ENCODE data around the gene USF3.
A peak's percentile ranks its signal among the peaks of the same experiment; 100 is the strongest.

The USF3 gene

GRCh38 chr3:113623811-113624210 lies 72.6 kb downstream of the USF3 start:
- CTCF ChIA-PET = interaction anchor here (3.0 to 8.7 kb wide), 2 partner anchors 128 to 131 kb away, joined by 11 to 70 read pairs; no protein-coding TSS in a partner anchor
- no peak for DNase-seq (ENCODE audit: low read depth, low spot score)
- POLR2A ChIA-PET = no interaction called here
- H3K4me3 ChIP-seq (ENCODE audit: low read depth, low read length) = no peak overlapping the region
- TF ChIP-seq CTCF (IDR thresholded peaks at IDR 0.05; ENCODE audit: insufficient read depth, low read length, missing control alignments) = no peak

- POLR2A ChIA-PET = no interaction called here
- peak overlapping the region; percentile 6; the same call in 1 of the 2 replicates for H3K4me3 ChIP-seq (ENCODE audit: low read depth, low read length)
Measured at GRCh38 chr3:113623324-113623723, 73.1 kb downstream of the USF3 start.

GRCh38 chr3:113620091-113620490 lies 76.4 kb downstream of the USF3 start:
- TF ChIP-seq CTCF (IDR thresholded peaks at IDR 0.05; ENCODE audit: insufficient read depth, low read length, missing control alignments) = no peak
- no peak for DNase-seq (ENCODE audit: low read depth, low spot score)
- ChIA-PET POLR2A (no interaction called here), CTCF (interaction anchor here (1.0 kb wide), 1 partner anchor 10 kb away, joined by 3 read pairs; no protein-coding TSS in a partner anchor)
- H3K4me3 ChIP-seq (ENCODE audit: low read depth, low read length) = no peak overlapping the region

More at GRCh38 chr3:113623324-113623723, 73.1 kb downstream of the USF3 start:
- no peak for DNase-seq (ENCODE audit: low read depth, low spot score)
- no peak for TF ChIP-seq CTCF (IDR thresholded peaks at IDR 0.05; ENCODE audit: insufficient read depth, low read length, missing control alignments)
- CTCF ChIA-PET = interaction anchor here (3.0 to 8.7 kb wide), 2 partner anchors 128 to 131 kb away, joined by 11 to 70 read pairs; no protein-coding TSS in a partner anchor

DNA sequence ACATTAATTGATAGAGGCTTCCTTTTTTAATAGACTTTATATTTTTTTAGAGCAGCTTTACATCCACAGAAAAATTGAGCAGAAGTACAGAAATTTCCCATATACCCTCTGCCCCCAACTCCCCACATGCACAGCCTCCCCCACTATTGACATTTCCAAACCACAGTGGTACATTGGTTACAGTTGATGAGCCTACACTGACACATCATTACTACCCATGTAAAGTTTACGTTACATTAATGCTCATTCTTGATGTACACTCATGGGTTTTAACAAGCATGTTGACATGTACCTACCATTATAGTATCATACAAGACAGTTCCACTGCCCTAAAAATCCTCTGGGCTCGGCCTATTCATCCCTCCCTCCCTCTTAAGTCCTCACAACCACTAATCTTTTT lies 78.7 kb downstream of the USF3 start:
- no peak for DNase-seq (ENCODE audit: low read depth, low spot score)
- ChIA-PET POLR2A (no interaction called here), CTCF (interaction anchor here (1.1 kb wide), 1 partner anchor 10 kb away, joined by 3 read pairs; no protein-coding TSS in a partner anchor)
- no peak overlapping the region for H3K4me3 ChIP-seq (ENCODE audit: low read depth, low read length)
- TF ChIP-seq CTCF (IDR thresholded peaks at IDR 0.05; ENCODE audit: insufficient read depth, low read length, missing control alignments) = no peak

DNA sequence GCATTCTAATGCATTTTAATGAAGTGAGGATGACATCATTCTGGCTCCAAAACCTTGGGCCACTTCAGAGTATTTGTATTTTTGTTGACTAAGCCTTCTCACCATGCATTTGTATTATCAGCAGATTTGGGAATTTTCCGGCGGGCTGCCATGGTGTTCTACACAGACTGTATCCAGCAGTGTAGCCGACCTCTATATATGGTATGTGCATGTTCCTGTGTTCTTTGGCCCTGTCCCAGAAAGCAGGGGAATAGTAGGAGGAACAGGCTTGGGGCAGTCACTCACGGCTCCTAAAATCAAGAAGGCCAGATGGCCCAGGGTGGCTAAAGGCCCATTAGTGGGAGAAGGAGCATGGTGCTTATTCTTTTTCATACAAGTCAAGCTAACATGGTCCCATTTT lies 80.5 kb downstream of the USF3 start:
- POLR2A ChIA-PET = no interaction called here
- DNase-seq (ENCODE audit: low read depth, low spot score) = no peak
- H3K4me3 ChIP-seq (ENCODE audit: low read depth, low read length) = no peak overlapping the region
- TF ChIP-seq CTCF (IDR thresholded peaks at IDR 0.05; ENCODE audit: insufficient read depth, low read length, missing control alignments) = no peak
- CTCF ChIA-PET = interaction anchor here (1.8 kb wide), 1 partner anchor 11 kb away, joined by 9 read pairs; no protein-coding TSS in a partner anchor

- no peak for DNase-seq (ENCODE audit: low read depth, low spot score)
- ChIA-PET POLR2A (no interaction called here), CTCF (interaction anchor here (1.2 kb wide), 1 partner anchor 563 kb away, joined by 3 read pairs; no protein-coding TSS in a partner anchor)
- no peak for TF ChIP-seq CTCF (IDR thresholded peaks at IDR 0.05; ENCODE audit: insufficient read depth, low read length, missing control alignments)
- no peak overlapping the region for H3K4me3 ChIP-seq (ENCODE audit: low read depth, low read length)
Measured at GRCh38 chr3:113614402-113614801, 82.0 kb downstream of the USF3 start.

All from AG04449 (cell line).